Stimulated activated CD4-positive, alpha-beta T cell treated with anti-CD3 and anti-CD28 coated beads, Interleukin-1b, Interleukin-23, amount 100 ng/mL, for 1 hour (primary cell): ENCODE results near the gene ENDOD1.

Experiments
- DNase-seq, 2 donors: peaks; one replicate each; pipeline ENCODE4 v3.0.0-alpha.2; 2020; ENCODE audit warnings: low read depth in 2 of 2

Gene ENDOD1

GRCh38 chr11:95144313-95145235 lies 54.9 kb downstream of the ENDOD1 start:
- no peak for DNase-seq

- DNase-seq = no peak
Measured at GRCh38 chr11:95145430-95146060, 55.9 kb downstream of the ENDOD1 start.

- no peak for DNase-seq
Measured at GRCh38 chr11:95147364-95147905, 57.8 kb downstream of the ENDOD1 start.

- DNase-seq = no peak
Measured at GRCh38 chr11:95148406-95148805, 58.8 kb downstream of the ENDOD1 start.

GRCh38 chr11:95148938-95149337 lies 59.3 kb downstream of the ENDOD1 start:
- DNase-seq = no peak

- no peak for DNase-seq
Measured at GRCh38 chr11:95149651-95150364, 60.2 kb downstream of the ENDOD1 start.

- DNase-seq = peak; percentile 65 to 83
Measured at GRCh38 chr11:95150956-95151684, 61.5 kb downstream of the ENDOD1 start.

- no peak for DNase-seq
Measured at GRCh38 chr11:95152876-95153856, 63.5 kb downstream of the ENDOD1 start.

GRCh38 chr11:95153857-95154246 lies 64.2 kb downstream of the ENDOD1 start:
- no peak for DNase-seq

- peak in 1 of 2 donors; percentile 20 for DNase-seq
Measured at GRCh38 chr11:95154514-95154913, 64.9 kb downstream of the ENDOD1 start.

GRCh38 chr11:95155385-95155784 lies 65.7 kb downstream of the ENDOD1 start:
- DNase-seq = no peak

GRCh38 chr11:95156133-95156721 lies 66.6 kb downstream of the ENDOD1 start:
- no peak for DNase-seq

- DNase-seq = no peak
Measured at GRCh38 chr11:95156916-95157541, 67.4 kb downstream of the ENDOD1 start.

GRCh38 chr11:95157824-95158223 lies 68.2 kb downstream of the ENDOD1 start:
- DNase-seq = no peak

- no peak for DNase-seq
Measured at GRCh38 chr11:95161248-95161647, 71.6 kb downstream of the ENDOD1 start.

GRCh38 chr11:95163106-95163505 lies 73.5 kb downstream of the ENDOD1 start:
- no peak for DNase-seq

- no peak for DNase-seq
Measured at GRCh38 chr11:95165638-95166037, 76.0 kb downstream of the ENDOD1 start.

GRCh38 chr11:95166781-95167180 lies 77.1 kb downstream of the ENDOD1 start:
- DNase-seq = no peak

- DNase-seq = no peak
Measured at GRCh38 chr11:95170294-95170693, 80.6 kb downstream of the ENDOD1 start.
